Purkinje cell (primary cell): ENCODE measurements around the gene PNMA5. TPM values are rescaled to one million over a fixed set of nuclear protein-coding genes. Genes with fewer than 3 reads are reported as not detected.

Experiments used
- polyA plus RNA-seq: library from polyadenylated mRNA; unstranded; fragments of >200 nt; fragmentation: Nextera tagmentation; gene quantifications from 2 replicates; pipeline ENCODE4 v1.2.1, GENCODE V29; 2014

Gene PNMA5
- 0.32 TPM in 1 of 2 replicates, not detected in the other for polyA plus RNA-seq

GRCh38 chrX:152993933-152994332 lies at the start of gene PNMA5:
Gene PNMA5, minus strand, starts transcription at chrX:152994116. Its CDS starts 2,518 bp downstream, at chrX:152991598.

Other genes with a start within 250 kb of the PNMA5 start
- not detected in 2 replicates for gene MAGEA2, start 240.3 kb downstream of the PNMA5 start, polyA plus RNA-seq
- not detected in 2 replicates for gene CSAG3, start 234.9 kb downstream of the PNMA5 start, polyA plus RNA-seq
- not detected in 2 replicates for gene MAGEA6, start 224.4 kb downstream of the PNMA5 start, polyA plus RNA-seq
- gene CETN2, start 163.4 kb downstream of the PNMA5 start, polyA plus RNA-seq: 115 and 119 TPM in 2 replicates
- 16.4 and 20.0 TPM in 2 replicates for gene NSDHL, start 163.1 kb downstream of the PNMA5 start, polyA plus RNA-seq
- gene ZNF185, start 96.0 kb downstream of the PNMA5 start, polyA plus RNA-seq: 1.1 TPM in 1 of 2 replicates, not detected in the other
- gene PNMA3, start 62.4 kb upstream of the PNMA5 start, polyA plus RNA-seq: 4.1 and 5.0 TPM in 2 replicates
- 8.3 and 14.3 TPM in 2 replicates for gene PNMA6A, start 78.3 kb upstream of the PNMA5 start, polyA plus RNA-seq
- not detected in 2 replicates for gene MAGEA1, start 185.2 kb upstream of the PNMA5 start, polyA plus RNA-seq